Activated CD8-positive, alpha-beta T cell treated with anti-CD3 and anti-CD28 coated beads, Interleukin-2, amount 10 ng/mL, durations not matched to agents 7 days and 5 days (primary cell): ENCODE data around the gene COL28A1. TPM values are rescaled to one million over a fixed set of nuclear protein-coding genes. Genes with fewer than 3 reads are reported as not detected.

ENCODE experiments used
- ATAC-seq: fragments of 150-1000 bp; cut with Tn5 transposase; one replicate; pipeline ENCODE4 v1.10.0; 2021; ENCODE audit warnings: moderate library complexity
- CTCF ChIA-PET: fragments of 350-600 bp; sonication (Branson Sonifier 250); formaldehyde crosslinking; loops from one replicate; lab custom pipeline; 2021; ENCODE audit warnings: antibody characterized with exemption; lab: Charles Lee
- POLR2A ChIA-PET: fragments of 350-600 bp; sonication (Branson Sonifier 250); formaldehyde crosslinking; loops from one replicate; lab custom pipeline; 2021; ENCODE audit warnings: antibody characterized with exemption; lab: Charles Lee
- DNase-seq: peaks from one replicate; pipeline ENCODE4 v3.0.0-alpha.2; 2020
- H3K27ac Mint-ChIP-seq: one replicate; pipeline ENCODE4 v1.8.0; 2021; ENCODE audit warnings: mild to moderate bottlenecking, mixed read lengths
- H3K27me3 Mint-ChIP-seq: one replicate; pipeline ENCODE4 v1.8.0; 2021; ENCODE audit warnings: low read depth, mixed read lengths
- H3K36me3 Mint-ChIP-seq: one replicate; pipeline ENCODE4 v1.8.0; 2021; ENCODE audit warnings: low read depth, mixed read lengths
- H3K4me1 Mint-ChIP-seq: one replicate; pipeline ENCODE4 v1.8.0; 2021; ENCODE audit warnings: low read depth, mixed read lengths
- H3K4me3 Mint-ChIP-seq: one replicate; pipeline ENCODE4 v1.8.0; 2021; ENCODE audit warnings: mild to moderate bottlenecking, mixed read lengths
- H3K9me3 Mint-ChIP-seq: one replicate; pipeline ENCODE4 v1.8.0; 2022; ENCODE audit warnings: mixed read lengths; ENCODE audit not compliant: insufficient read depth
- total RNA-seq, 2 experiments: library from RNA; stranded (reverse); gene quantifications; one replicate each; pipeline ENCODE4 v1.2.3, GENCODE V29; 2021

COL28A1 gene
- not detected for total RNA-seq

GRCh38 chr7:7535691-7536090 lies at the start of gene COL28A1:
TSS of gene COL28A1 (minus strand) at chr7:7535873. CDS start at chr7:7532875, 2,998 bp downstream.
- no peak within 1 kb of the TSS for H3K27ac Mint-ChIP-seq
- H3K36me3 Mint-ChIP-seq = no peaks in the 10 kb centered on the region
- H3K4me1 Mint-ChIP-seq = no peaks in the 10 kb centered on the region
- no peaks in the 10 kb centered on the region for H3K9me3 Mint-ChIP-seq
- no peak within 1 kb of the TSS for H3K4me3 Mint-ChIP-seq
- ChIA-PET CTCF (interaction anchor here (1.5 kb wide), 1 partner anchor 111 kb away, joined by 3 read pairs; no protein-coding TSS in a partner anchor), POLR2A (no interaction called here)
- ATAC-seq (no peak), DNase-seq (no peak)
- H3K27me3 Mint-ChIP-seq = peaks cover 6% of the 10 kb centered on the region

- H3K27me3 Mint-ChIP-seq = no peaks in the 10 kb centered on the region
- no peak overlapping the region for H3K27ac Mint-ChIP-seq
- no peak for DNase-seq
- H3K4me1 Mint-ChIP-seq = peaks cover 1% of the 10 kb centered on the region
- no peak overlapping the region for H3K4me3 Mint-ChIP-seq
- ATAC-seq = no peak
- ChIA-PET CTCF (interaction anchor here (1.2 kb wide), 1 partner anchor 21 kb away, joined by 3 read pairs; no protein-coding TSS in a partner anchor), POLR2A (no interaction called here)
- H3K9me3 Mint-ChIP-seq = no peaks in the 10 kb centered on the region
- H3K36me3 Mint-ChIP-seq = peaks cover 13% of the 10 kb centered on the region
Observed at GRCh38 chr7:7584653-7585052, 49.0 kb upstream of the COL28A1 start.

- Mint-ChIP-seq H3K36me3 (peaks cover 15% of the 10 kb centered on the region), H3K4me3 (no peak overlapping the region), H3K4me1 (no peaks in the 10 kb centered on the region), H3K27me3 (no peaks in the 10 kb centered on the region), H3K9me3 (no peaks in the 10 kb centered on the region), H3K27ac (no peak overlapping the region)
- POLR2A ChIA-PET = no interaction called here
- ATAC-seq = no peak
- CTCF ChIA-PET = no interaction called here
- no peak for DNase-seq
Observed at GRCh38 chr7:7583731-7584130, 48.1 kb upstream of the COL28A1 start.

GRCh38 chr7:7582596-7582995 lies 46.9 kb upstream of the COL28A1 start:
- no peaks in the 10 kb centered on the region for H3K4me1 Mint-ChIP-seq
- ChIA-PET CTCF (no interaction called here), POLR2A (no interaction called here)
- no peaks in the 10 kb centered on the region for H3K27me3 Mint-ChIP-seq
- H3K27ac Mint-ChIP-seq = no peak overlapping the region
- no peak overlapping the region for H3K4me3 Mint-ChIP-seq
- peaks cover 14% of the 10 kb centered on the region for H3K36me3 Mint-ChIP-seq
- ATAC-seq (no peak), DNase-seq (no peak)
- H3K9me3 Mint-ChIP-seq = no peaks in the 10 kb centered on the region

- ATAC-seq (no peak), DNase-seq (no peak)
- Mint-ChIP-seq H3K9me3 (no peaks in the 10 kb centered on the region), H3K36me3 (peaks cover 14% of the 10 kb centered on the region), H3K4me1 (no peaks in the 10 kb centered on the region), H3K4me3 (no peak overlapping the region), H3K27ac (no peak overlapping the region), H3K27me3 (no peaks in the 10 kb centered on the region)
- ChIA-PET CTCF (no interaction called here), POLR2A (no interaction called here)
Observed at GRCh38 chr7:7581531-7582179, 46.0 kb upstream of the COL28A1 start.

- Mint-ChIP-seq H3K4me3 (no peak overlapping the region), H3K27ac (no peak overlapping the region), H3K36me3 (peaks cover 18% of the 10 kb centered on the region), H3K9me3 (no peaks in the 10 kb centered on the region), H3K4me1 (no peaks in the 10 kb centered on the region), H3K27me3 (no peaks in the 10 kb centered on the region)
- POLR2A ChIA-PET = no interaction called here
- ATAC-seq (no peak), DNase-seq (no peak)
- CTCF ChIA-PET = no interaction called here
Observed at GRCh38 chr7:7579638-7580037, 44.0 kb upstream of the COL28A1 start.

- Mint-ChIP-seq H3K27me3 (no peaks in the 10 kb centered on the region), H3K4me1 (peaks cover 5% of the 10 kb centered on the region), H3K27ac (no peak overlapping the region), H3K36me3 (peaks cover 33% of the 10 kb centered on the region), H3K9me3 (no peaks in the 10 kb centered on the region), H3K4me3 (no peak overlapping the region)
- DNase-seq = no peak
- CTCF ChIA-PET = interaction anchor here (1.2 kb wide), 1 partner anchor 9 kb away, joined by 3 read pairs; no protein-coding TSS in a partner anchor
- ATAC-seq = no peak
- POLR2A ChIA-PET = no interaction called here
Observed at GRCh38 chr7:7577888-7578287, 42.2 kb upstream of the COL28A1 start.

GRCh38 chr7:7576344-7576743 lies 40.7 kb upstream of the COL28A1 start:
- Mint-ChIP-seq H3K27me3 (no peaks in the 10 kb centered on the region), H3K4me3 (no peak overlapping the region), H3K4me1 (peaks cover 11% of the 10 kb centered on the region), H3K36me3 (peaks cover 38% of the 10 kb centered on the region), H3K9me3 (no peaks in the 10 kb centered on the region), H3K27ac (no peak overlapping the region)
- ChIA-PET POLR2A (no interaction called here), CTCF (no interaction called here)
- ATAC-seq (no peak), DNase-seq (no peak)

- Mint-ChIP-seq H3K36me3 (peaks cover 53% of the 10 kb centered on the region), H3K27ac (no peak overlapping the region), H3K9me3 (no peaks in the 10 kb centered on the region), H3K4me3 (no peak overlapping the region), H3K4me1 (peaks cover 31% of the 10 kb centered on the region), H3K27me3 (no peaks in the 10 kb centered on the region)
- ChIA-PET CTCF (no interaction called here), POLR2A (no interaction called here)
- ATAC-seq = no peak
- DNase-seq = no peak
Observed at GRCh38 chr7:7573701-7574100, 38.0 kb upstream of the COL28A1 start.

- peaks cover 52% of the 10 kb centered on the region for H3K36me3 Mint-ChIP-seq
- no peaks in the 10 kb centered on the region for H3K27me3 Mint-ChIP-seq
- H3K4me1 Mint-ChIP-seq = peaks cover 40% of the 10 kb centered on the region
- no peak for ATAC-seq
- ChIA-PET CTCF (interaction anchor here (1.0 to 1.1 kb wide), 2 partner anchors 22 to 72 kb away, joined by 3 to 4 read pairs; no protein-coding TSS in a partner anchor), POLR2A (no interaction called here)
- no peaks in the 10 kb centered on the region for H3K9me3 Mint-ChIP-seq
- no peak overlapping the region for H3K4me3 Mint-ChIP-seq
- H3K27ac Mint-ChIP-seq = no peak overlapping the region
- DNase-seq = no peak
Observed at GRCh38 chr7:7570584-7570983, 34.9 kb upstream of the COL28A1 start.

- Mint-ChIP-seq H3K36me3 (peaks cover 48% of the 10 kb centered on the region), H3K27ac (peak overlapping the region; percentile 95), H3K9me3 (no peaks in the 10 kb centered on the region), H3K4me1 (peaks cover 40% of the 10 kb centered on the region), H3K27me3 (no peaks in the 10 kb centered on the region), H3K4me3 (peak overlapping the region; percentile 86)
- no peak for ATAC-seq
- POLR2A ChIA-PET = interaction anchor here (1.2 to 2.7 kb wide), 2 partner anchors 71 to 388 kb away, joined by 4 to 25 read pairs; partner anchors contain the start of genes C1GALT1 and UMAD1
- DNase-seq = no peak
- CTCF ChIA-PET = interaction anchor here (1.0 kb wide), 1 partner anchor 71 kb away, joined by 3 read pairs; the partner anchor contains the start of gene UMAD1
Observed at GRCh38 chr7:7569615-7570014, 33.9 kb upstream of the COL28A1 start.

- POLR2A ChIA-PET = interaction anchor here (1.2 to 2.7 kb wide), 3 partner anchors 72 to 401 kb away, joined by 4 to 25 read pairs (median 4); partner anchors contain the start of genes C1GALT1 and UMAD1
- Mint-ChIP-seq H3K9me3 (no peaks in the 10 kb centered on the region), H3K27ac (peak overlapping the region; percentile 95), H3K4me1 (peaks cover 40% of the 10 kb centered on the region), H3K4me3 (peak overlapping the region; percentile 86), H3K36me3 (peaks cover 44% of the 10 kb centered on the region), H3K27me3 (no peaks in the 10 kb centered on the region)
- CTCF ChIA-PET = interaction anchor here (1.0 to 1.2 kb wide), 2 partner anchors 8 to 72 kb away, joined by 3 read pairs; partner anchors contain the start of gene UMAD1
- DNase-seq = peak; percentile 50
- peak; percentile 38 for ATAC-seq
Observed at GRCh38 chr7:7569081-7569527, 33.4 kb upstream of the COL28A1 start.
